ENCODE results near the gene ZBTB43.
A peak's percentile ranks its signal among the peaks of the same experiment; 100 is the strongest.
"Not testable (repeated sequence)": the region's sequence is repeated elsewhere in the genome, so short reads cannot be mapped to it uniquely, and the experiment has no call there.

The ZBTB43 gene

GRCh38 chr9:126806336-126806735 is 1.5 kb downstream of the ZBTB43 start:
- no peaks in the 10 kb centered on the region for H3K9me3 Mint-ChIP-seq
- peaks cover 37% of the 10 kb centered on the region for H3K4me1 Mint-ChIP-seq
- H3K27me3 Mint-ChIP-seq, result no peaks in the 10 kb centered on the region
- peak overlapping the region; percentile 98 for H3K27ac Mint-ChIP-seq
- peak overlapping the region; percentile 98 for H3K4me3 Mint-ChIP-seq
- peaks cover 3% of the 10 kb centered on the region for H3K36me3 Mint-ChIP-seq

GRCh38 chr9:126809068-126809467 is 4.2 kb downstream of the ZBTB43 start:
- no peaks in the 10 kb centered on the region for H3K27me3 Mint-ChIP-seq
- peaks cover 21% of the 10 kb centered on the region for H3K36me3 Mint-ChIP-seq
- no peak overlapping the region for H3K27ac Mint-ChIP-seq
- H3K9me3 Mint-ChIP-seq, result no peaks in the 10 kb centered on the region
- H3K4me1 Mint-ChIP-seq, result peaks cover 53% of the 10 kb centered on the region
- H3K4me3 Mint-ChIP-seq, result no peak overlapping the region

- H3K27ac Mint-ChIP-seq, H3K27me3 Mint-ChIP-seq, H3K9me3 Mint-ChIP-seq, H3K4me3 Mint-ChIP-seq: not testable (repeated sequence)
- Mint-ChIP-seq H3K36me3 (peaks cover 26% of the 10 kb centered on the region), H3K4me1 (peaks cover 50% of the 10 kb centered on the region)
These were observed 5.4 kb downstream of the ZBTB43 start for GRCh38 chr9:126810221-126810620.

- Mint-ChIP-seq H3K36me3 (peaks cover 39% of the 10 kb centered on the region), H3K4me1 (peaks cover 32% of the 10 kb centered on the region), H3K9me3 (peaks cover 5% of the 10 kb centered on the region), H3K4me3 (no peak overlapping the region), H3K27me3 (no peaks in the 10 kb centered on the region), H3K27ac (no peak overlapping the region)
These were observed 8.2 kb downstream of the ZBTB43 start for GRCh38 chr9:126813072-126813471.

DNA sequence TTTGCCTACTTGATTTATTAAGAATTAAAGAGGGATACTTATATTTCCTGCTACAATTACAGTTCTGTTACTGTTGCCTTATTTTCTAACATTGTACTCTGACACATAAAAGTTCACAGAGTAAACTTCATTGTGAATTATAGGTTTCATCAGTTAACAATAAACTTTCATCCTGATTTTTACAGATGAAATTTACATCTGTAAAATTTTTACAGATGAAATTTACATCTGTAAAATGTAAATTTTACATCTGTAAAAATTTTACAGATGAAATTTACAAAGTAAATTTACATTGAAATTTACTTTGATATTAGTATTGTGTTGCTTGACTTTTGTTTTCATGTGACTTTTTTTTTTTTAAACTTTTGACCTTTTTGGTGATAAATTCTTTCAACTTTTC is 9.3 kb downstream of the ZBTB43 start:
- peaks cover 5% of the 10 kb centered on the region for H3K9me3 Mint-ChIP-seq
- H3K4me3 Mint-ChIP-seq, result peak overlapping the region; percentile 49
- H3K27me3 Mint-ChIP-seq, result no peaks in the 10 kb centered on the region
- H3K4me1 Mint-ChIP-seq, result peaks cover 34% of the 10 kb centered on the region
- no peak overlapping the region for H3K27ac Mint-ChIP-seq
- H3K36me3 Mint-ChIP-seq, result peaks cover 48% of the 10 kb centered on the region

- not testable (repeated sequence) for H3K27me3 Mint-ChIP-seq, H3K4me3 Mint-ChIP-seq, H3K27ac Mint-ChIP-seq
- peaks cover 52% of the 10 kb centered on the region for H3K36me3 Mint-ChIP-seq
- peaks cover 44% of the 10 kb centered on the region for H3K4me1 Mint-ChIP-seq
- peaks cover 11% of the 10 kb centered on the region for H3K9me3 Mint-ChIP-seq
These were observed 12.8 kb downstream of the ZBTB43 start for GRCh38 chr9:126817615-126818014.

- Mint-ChIP-seq H3K4me1 (peaks cover 44% of the 10 kb centered on the region), H3K9me3 (peaks cover 11% of the 10 kb centered on the region), H3K27me3 (no peaks in the 10 kb centered on the region), H3K4me3 (peak overlapping the region; percentile 39), H3K36me3 (peaks cover 49% of the 10 kb centered on the region), H3K27ac (no peak overlapping the region)
These were observed 13.6 kb downstream of the ZBTB43 start for GRCh38 chr9:126818482-126818881.

- H3K4me1 Mint-ChIP-seq, result peaks cover 45% of the 10 kb centered on the region
- H3K27me3 Mint-ChIP-seq, result no peaks in the 10 kb centered on the region
- H3K9me3 Mint-ChIP-seq, result peaks cover 11% of the 10 kb centered on the region
- peaks cover 44% of the 10 kb centered on the region for H3K36me3 Mint-ChIP-seq
- H3K4me3 Mint-ChIP-seq, result no peak overlapping the region
- peak overlapping the region; percentile 36 for H3K27ac Mint-ChIP-seq
These were observed 14.6 kb downstream of the ZBTB43 start for GRCh38 chr9:126819482-126819881.

GRCh38 chr9:126822278-126822677 is 17.4 kb downstream of the ZBTB43 start:
- Mint-ChIP-seq H3K27ac (no peak overlapping the region), H3K36me3 (peaks cover 31% of the 10 kb centered on the region), H3K4me1 (peaks cover 53% of the 10 kb centered on the region), H3K9me3 (peaks cover 6% of the 10 kb centered on the region), H3K4me3 (no peak overlapping the region), H3K27me3 (no peaks in the 10 kb centered on the region)

- H3K27me3 Mint-ChIP-seq, result no peaks in the 10 kb centered on the region
- H3K9me3 Mint-ChIP-seq, result peaks cover 6% of the 10 kb centered on the region
- H3K36me3 Mint-ChIP-seq, result peaks cover 31% of the 10 kb centered on the region
- H3K4me3 Mint-ChIP-seq, result no peak overlapping the region
- peaks cover 53% of the 10 kb centered on the region for H3K4me1 Mint-ChIP-seq
- no peak overlapping the region for H3K27ac Mint-ChIP-seq
These were observed 18.0 kb downstream of the ZBTB43 start for GRCh38 chr9:126822873-126823272.

DNA sequence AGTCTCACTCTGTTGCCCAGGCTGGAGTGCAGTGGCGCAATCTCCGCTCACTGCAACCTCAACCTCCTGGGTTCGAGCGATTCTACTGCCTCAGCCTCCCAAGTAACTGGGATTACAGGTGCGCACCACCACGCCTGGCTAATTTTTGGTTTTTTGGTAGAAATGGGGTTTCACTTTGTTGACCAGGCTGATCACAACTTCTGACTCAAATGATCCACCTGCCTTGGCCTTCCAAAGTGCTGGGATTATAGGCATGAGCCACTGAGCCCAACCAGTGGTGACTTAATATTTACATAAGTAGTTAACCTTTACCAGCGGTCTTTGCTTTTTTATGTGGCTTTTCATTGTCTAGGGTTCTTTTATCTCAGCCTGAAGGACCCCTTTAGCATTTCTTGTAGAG is 19.2 kb downstream of the ZBTB43 start:
- H3K36me3 Mint-ChIP-seq, result peaks cover 24% of the 10 kb centered on the region
- not testable (repeated sequence) for H3K4me3 Mint-ChIP-seq, H3K9me3 Mint-ChIP-seq, H3K27me3 Mint-ChIP-seq, H3K27ac Mint-ChIP-seq
- peaks cover 52% of the 10 kb centered on the region for H3K4me1 Mint-ChIP-seq

GRCh38 chr9:126827227-126827626 is 22.4 kb downstream of the ZBTB43 start:
- H3K36me3 Mint-ChIP-seq, result peaks cover 16% of the 10 kb centered on the region
- H3K4me1 Mint-ChIP-seq, result peaks cover 46% of the 10 kb centered on the region
- H3K27ac Mint-ChIP-seq, result no peak overlapping the region
- no peaks in the 10 kb centered on the region for H3K27me3 Mint-ChIP-seq
- no peak overlapping the region for H3K4me3 Mint-ChIP-seq
- no peaks in the 10 kb centered on the region for H3K9me3 Mint-ChIP-seq

DNA sequence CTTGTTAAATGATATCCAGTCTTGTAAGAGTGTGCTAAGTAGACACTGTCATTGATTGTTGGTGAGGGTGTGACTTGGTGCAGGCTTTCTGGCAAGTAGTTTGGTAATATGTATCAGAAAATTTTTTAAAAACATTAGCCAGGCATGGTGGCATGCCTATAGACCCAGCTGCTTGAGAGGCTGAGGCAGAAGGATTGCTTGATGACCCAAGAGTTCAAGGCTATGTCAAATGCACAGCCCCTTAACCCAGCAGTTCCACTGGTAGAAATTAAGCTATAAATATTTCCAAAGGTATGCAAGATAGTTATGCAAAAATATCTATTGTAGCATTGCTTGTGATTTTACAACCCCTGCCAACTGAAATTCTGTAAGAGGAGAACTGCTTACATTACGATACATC is 24.2 kb downstream of the ZBTB43 start:
- Mint-ChIP-seq H3K4me3 (no peak overlapping the region), H3K36me3 (peaks cover 18% of the 10 kb centered on the region), H3K27ac (no peak overlapping the region), H3K4me1 (peaks cover 45% of the 10 kb centered on the region), H3K27me3 (no peaks in the 10 kb centered on the region), H3K9me3 (no peaks in the 10 kb centered on the region)

GRCh38 chr9:126830827-126831226 is 26.0 kb downstream of the ZBTB43 start:
- H3K36me3 Mint-ChIP-seq, result peaks cover 21% of the 10 kb centered on the region
- no peak overlapping the region for H3K27ac Mint-ChIP-seq
- no peak overlapping the region for H3K4me3 Mint-ChIP-seq

GRCh38 chr9:126832440-126832839 is 27.6 kb downstream of the ZBTB43 start:
- Mint-ChIP-seq H3K4me3 (no peak overlapping the region), H3K4me1 (peaks cover 44% of the 10 kb centered on the region), H3K27ac (peak overlapping the region; percentile 17), H3K27me3 (no peaks in the 10 kb centered on the region), H3K9me3 (no peaks in the 10 kb centered on the region), H3K36me3 (peaks cover 21% of the 10 kb centered on the region)

More at GRCh38 chr9:126830827-126831226, 26.0 kb downstream of the ZBTB43 start:
- H3K27me3 Mint-ChIP-seq, result no peaks in the 10 kb centered on the region
- H3K4me1 Mint-ChIP-seq, result peaks cover 45% of the 10 kb centered on the region
- no peaks in the 10 kb centered on the region for H3K9me3 Mint-ChIP-seq

- no peak overlapping the region for H3K27ac Mint-ChIP-seq
- peaks cover 21% of the 10 kb centered on the region for H3K36me3 Mint-ChIP-seq
- no peak overlapping the region for H3K4me3 Mint-ChIP-seq
- H3K9me3 Mint-ChIP-seq, result no peaks in the 10 kb centered on the region
- H3K27me3 Mint-ChIP-seq, result no peaks in the 10 kb centered on the region
- peaks cover 48% of the 10 kb centered on the region for H3K4me1 Mint-ChIP-seq
These were observed 28.2 kb downstream of the ZBTB43 start for GRCh38 chr9:126833020-126833419.

GRCh38 chr9:126833710-126834345 is 29.0 kb downstream of the ZBTB43 start:
- Mint-ChIP-seq H3K4me3 (no peak overlapping the region), H3K27ac (no peak overlapping the region), H3K27me3 (no peaks in the 10 kb centered on the region), H3K9me3 (no peaks in the 10 kb centered on the region), H3K4me1 (peaks cover 45% of the 10 kb centered on the region), H3K36me3 (peaks cover 19% of the 10 kb centered on the region)
